ENCODE measurements around the gene TXNDC12. TPM values are rescaled to one million over a fixed set of nuclear protein-coding genes. Genes with fewer than 3 reads are reported as not detected.

TXNDC12 gene
- total RNA-seq, 1 experiment from 2014 or later: 80.9 TPM

DNA sequence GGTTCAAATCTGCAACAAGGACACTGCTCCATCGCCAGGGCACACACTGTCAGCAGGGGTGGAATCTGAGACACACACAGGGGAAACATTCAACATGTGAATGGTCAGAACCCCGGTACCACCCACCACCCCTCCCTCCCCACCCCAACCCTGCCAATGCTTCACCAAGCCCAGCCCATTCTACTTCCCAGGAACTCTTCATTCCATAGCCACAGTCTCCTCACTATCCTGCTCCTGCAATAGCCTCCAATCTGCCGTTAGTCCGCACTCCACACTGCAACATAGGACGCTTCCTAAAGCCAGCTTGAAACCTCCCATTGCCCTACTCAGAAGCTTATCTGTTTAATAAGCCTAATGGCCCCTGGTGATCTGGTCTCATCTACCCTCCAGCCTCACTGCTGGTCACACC, 57.0 kb downstream of the TXNDC12 start:
- Mint-ChIP-seq H3K4me1 (peaks cover 13% of the 10 kb centered on the region), H3K9me3 (no peaks in the 10 kb centered on the region), H3K4me3 (no peak overlapping the region), H3K27ac (peak overlapping the region; percentile 85), H3K27me3 (ENCODE audit: low read depth) (peaks cover under 1% of the 10 kb centered on the region; the same call in 1 of the 2 replicates), H3K36me3 (no peaks in the 10 kb centered on the region)
- no peak for DNase-seq (ENCODE audit: low spot score)
- POLR2A ChIA-PET: no interaction called here
- peak; percentile 85 for ATAC-seq
- CTCF ChIA-PET: interaction anchor here (2.1 kb wide), 1 partner anchor 101 kb away, joined by 11 read pairs; no protein-coding TSS in a partner anchor
- no peak for TF ChIP-seq ZBTB21 (CRISPR knock-in tag; IDR thresholded peaks at IDR 0.05; ENCODE audit: borderline replicate concordance)
- TF ChIP-seq, protein P1, sequence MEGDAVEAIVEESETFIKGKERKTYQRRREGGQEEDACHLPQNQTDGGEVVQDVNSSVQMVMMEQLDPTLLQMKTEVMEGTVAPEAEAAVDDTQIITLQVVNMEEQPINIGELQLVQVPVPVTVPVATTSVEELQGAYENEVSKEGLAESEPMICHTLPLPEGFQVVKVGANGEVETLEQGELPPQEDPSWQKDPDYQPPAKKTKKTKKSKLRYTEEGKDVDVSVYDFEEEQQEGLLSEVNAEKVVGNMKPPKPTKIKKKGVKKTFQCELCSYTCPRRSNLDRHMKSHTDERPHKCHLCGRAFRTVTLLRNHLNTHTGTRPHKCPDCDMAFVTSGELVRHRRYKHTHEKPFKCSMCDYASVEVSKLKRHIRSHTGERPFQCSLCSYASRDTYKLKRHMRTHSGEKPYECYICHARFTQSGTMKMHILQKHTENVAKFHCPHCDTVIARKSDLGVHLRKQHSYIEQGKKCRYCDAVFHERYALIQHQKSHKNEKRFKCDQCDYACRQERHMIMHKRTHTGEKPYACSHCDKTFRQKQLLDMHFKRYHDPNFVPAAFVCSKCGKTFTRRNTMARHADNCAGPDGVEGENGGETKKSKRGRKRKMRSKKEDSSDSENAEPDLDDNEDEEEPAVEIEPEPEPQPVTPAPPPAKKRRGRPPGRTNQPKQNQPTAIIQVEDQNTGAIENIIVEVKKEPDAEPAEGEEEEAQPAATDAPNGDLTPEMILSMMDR (IDR thresholded peaks at IDR 0.05): no peak
- TF ChIP-seq MXD4 (CRISPR knock-in tag; IDR thresholded peaks at IDR 0.05; ENCODE audit: borderline replicate concordance): no peak
- no peak for TF ChIP-seq NR1H2 (CRISPR knock-in tag; IDR thresholded peaks at IDR 0.05)
- no peak for TF ChIP-seq TCF7 (CRISPR knock-in tag; IDR thresholded peaks at IDR 0.05; ENCODE audit: low read depth)

DNA sequence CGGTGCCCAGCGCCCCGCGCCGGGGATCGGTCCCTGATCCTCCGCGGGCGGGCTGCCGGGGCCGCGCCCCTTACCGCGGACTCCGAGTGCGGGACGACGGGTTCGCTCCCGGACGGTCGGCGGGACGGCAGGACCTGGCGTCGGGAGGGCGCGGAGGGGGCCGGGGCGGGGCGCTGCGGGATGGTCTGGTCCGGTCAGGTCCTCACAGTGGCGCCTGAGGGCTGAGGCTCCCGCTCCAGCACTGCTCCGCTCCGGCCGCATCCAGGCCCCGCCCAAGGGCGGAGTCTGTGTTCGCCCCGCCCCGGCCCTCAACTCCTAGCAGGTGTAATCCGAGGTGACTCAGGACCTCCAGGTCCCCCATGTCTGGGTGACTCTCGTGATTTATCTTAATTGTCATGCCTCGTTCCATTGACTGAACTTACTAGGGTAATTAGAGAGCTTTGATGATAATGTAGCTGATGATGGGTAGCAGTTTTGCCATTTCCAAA, 64.5 kb downstream of the TXNDC12 start, which contains the start of gene RAB3B:
Gene RAB3B (minus strand): TSS at position 223 of the 488 bp plus-strand sequence. CDS start 13,583 bp downstream, outside the sequence.
- no peak for TF ChIP-seq KAT7 (CRISPR knock-in tag; IDR thresholded peaks at IDR 0.05; ENCODE audit: borderline replicate concordance)
- 0 out of 2 replicates have a peak, but pooled peaks have one; percentile 51 for TF ChIP-seq FOXP4 (CRISPR knock-in tag; IDR thresholded peaks at IDR 0.05)
- TF ChIP-seq ETV6 (CRISPR knock-in tag; IDR thresholded peaks at IDR 0.05): peak; percentile 62
- peak; percentile 77; the same call in 1 of the 2 replicates for TF ChIP-seq HMGXB4 (CRISPR knock-in tag; IDR thresholded peaks at IDR 0.05)
- TF ChIP-seq ZNF121 (CRISPR knock-in tag; IDR thresholded peaks at IDR 0.05): no peak
- 0 out of 2 replicates have a peak, but pooled peaks have one; percentile 15 for TF ChIP-seq FOXK1 (CRISPR knock-in tag; IDR thresholded peaks at IDR 0.05)
- peak; percentile 69 for TF ChIP-seq SP1 (CRISPR knock-in tag; conservative IDR thresholded peaks at IDR 0.05)
- TF ChIP-seq E2F5 (CRISPR knock-in tag; IDR thresholded peaks at IDR 0.05): peak; percentile 27; the same call in 1 of the 2 replicates
- TF ChIP-seq TP53 (CRISPR knock-in tag; IDR thresholded peaks at IDR 0.05): 0 out of 2 replicates have a peak, but pooled peaks have one; percentile 55
- ChIA-PET POLR2A (interaction anchor here (1.2 kb wide), 1 partner anchor 65 kb away, joined by 7 read pairs; the partner anchor contains the start of genes BTF3L4 and TXNDC12), CTCF (interaction anchor here (0.7 kb wide), 1 partner anchor 59 kb away, joined by 3 read pairs; no protein-coding TSS in a partner anchor)
- Mint-ChIP-seq H3K27me3 (ENCODE audit: low read depth) (peaks cover 12% of the 10 kb centered on the region), H3K36me3 (peaks cover 6% of the 10 kb centered on the region; the same call in 1 of the 2 replicates), H3K27ac (peak within 1 kb of the TSS; percentile 57), H3K9me3 (no peaks in the 10 kb centered on the region), H3K4me3 (peak within 1 kb of the TSS; percentile 82), H3K4me1 (peaks cover 26% of the 10 kb centered on the region)
- ATAC-seq (peak; percentile 99), DNase-seq (ENCODE audit: low spot score) (peak; percentile 99)

All from WTC11 (cell line).